OCI-LY7 (cell line): ENCODE results near the gene HEBP1. TPM values are rescaled to one million over a fixed set of nuclear protein-coding genes. Genes with fewer than 3 reads are reported as not detected.
A peak's percentile ranks its signal among the peaks of the same experiment; 100 is the strongest.

Experiments used
- BruUV-seq: library from RNA; stranded (reverse); fragments of 400-500 nt; replicated peaks from 2 replicates; lab custom pipeline; 2021; lab: Mats Ljungman, UMichigan
- CTCF ChIA-PET: fragments of 300-600 bp; sonication (Branson Sonifier 250); formaldehyde crosslinking; loops from one replicate; lab custom pipeline; 2022; ENCODE audit warnings: antibody characterized with exemption; ENCODE audit not compliant: unreplicated experiment; lab: Charles Lee
- POLR2A ChIA-PET: fragments of 300-600 bp; sonication (Branson Sonifier 250); formaldehyde crosslinking; loops from one replicate; lab custom pipeline; 2022; ENCODE audit warnings: antibody characterized with exemption; lab: Charles Lee
- DNase-seq: peaks from one replicate; pipeline ENCODE4 v3.0.0-alpha.2; 2015; ENCODE audit warnings: low spot score
- H2AFZ ChIP-seq: fragments of 200-600 bp; sonication (generic), shearing (Covaris generic); 2 replicates; pipeline ENCODE4 v1.6.1; 2014; ENCODE audit warnings: mild to moderate bottlenecking, antibody characterized with exemption, low read length, moderate library complexity
- H3K27ac ChIP-seq: fragments of 200-600 bp; sonication (generic); 2 replicates; pipeline ENCODE4 v1.5.1; 2014; ENCODE audit warnings: mixed run types, low read depth, mild to moderate bottlenecking, moderate library complexity, low read length, inconsistent platforms; ENCODE audit not compliant: poor library complexity, severe bottlenecking
- H3K36me3 ChIP-seq: fragments of 200-600 bp; sonication (generic); 2 replicates; pipeline ENCODE4 v1.6.1; 2014; ENCODE audit warnings: mild to moderate bottlenecking, antibody characterized with exemption, low read length, moderate library complexity, mixed read lengths; ENCODE audit not compliant: insufficient read depth
- H3K4me1 ChIP-seq: fragments of 200-600 bp; sonication (generic); 2 replicates; pipeline ENCODE4 v1.5.1; 2014; ENCODE audit warnings: mild to moderate bottlenecking, low read length; ENCODE audit not compliant: insufficient read depth, poor library complexity, severe bottlenecking
- H3K4me2 ChIP-seq: fragments of 200-600 bp; sonication (generic); 2 replicates; pipeline ENCODE4 v1.6.1; 2014; ENCODE audit warnings: mild to moderate bottlenecking, low read length
- H3K4me3 ChIP-seq: fragments of 200-600 bp; sonication (generic); 2 replicates; pipeline ENCODE4 v1.5.1; 2014; ENCODE audit warnings: mild to moderate bottlenecking, low read depth, low read length; ENCODE audit not compliant: poor library complexity, severe bottlenecking
- H3K79me2 ChIP-seq: fragments of 200-600 bp; sonication (generic); 2 replicates; pipeline ENCODE4 v1.6.1; 2016; ENCODE audit warnings: low read depth, mild to moderate bottlenecking, low read length, moderate library complexity, mixed read lengths; ENCODE audit not compliant: insufficient read depth
- H3K9me2 ChIP-seq: fragments of 200-600 bp; sonication (generic); 2 replicates; pipeline ENCODE4 v1.6.1; 2016; ENCODE audit warnings: mild to moderate bottlenecking, low read length, mixed read lengths; ENCODE audit not compliant: insufficient read depth
- H3K9me3 ChIP-seq: fragments of 200-600 bp; sonication (generic); 2 replicates; pipeline ENCODE4 v1.6.1; 2014; ENCODE audit warnings: mild to moderate bottlenecking, mixed run types, low read length, mixed read lengths
- H4K20me1 ChIP-seq: fragments of 200-600 bp; sonication (generic); 2 replicates; pipeline ENCODE4 v1.6.1; 2014; ENCODE audit warnings: mild to moderate bottlenecking, antibody characterized with exemption, low read length, moderate library complexity, mixed read lengths; ENCODE audit not compliant: insufficient read depth
- CTCF ChIP-seq: fragments of 200-600 bp; sonication (generic); conservative IDR thresholded peaks from 2 replicates; pipeline ENCODE4 v1.5.1; 2014; ENCODE audit warnings: mild to moderate bottlenecking, antibody characterized with exemption, low read length, moderate library complexity, mixed read lengths
- EZH2phosphoT487 ChIP-seq: fragments of 200-600 bp; sonication (generic); IDR thresholded peaks from 2 replicates; pipeline ENCODE4 v1.6.1; 2018; ENCODE audit warnings: low read depth, borderline replicate concordance, mild to moderate bottlenecking, mixed run types, antibody characterized with exemption, low read length, moderate library complexity, mixed read lengths
- intact Hi-C: fragments of 100-400 bp; cut with micrococcal nuclease; formaldehyde crosslinking; loops from one replicate; pipeline ENCODE4 v1.10.0; 2022; ENCODE audit not compliant: unreplicated experiment
- total RNA-seq, 2 experiments: library from RNA; depleted of rRNA in 1 of 2; stranded (reverse); fragments of >200 nt in 1 of 2; shearing (Covaris generic) in 1 of 2; gene quantifications; 2 replicates each; pipeline ENCODE4 v1.2.3, GENCODE V29; 2014 to 2022

Gene HEBP1
- total RNA-seq, 2 experiments from 2014 or later, result 0.16 to 1.3 TPM

- CTCF ChIA-PET, result no interaction called here
- H3K27ac ChIP-seq, result no peak overlapping the region
- intact Hi-C loops, result no loop called here
Measured at GRCh38 chr12:13026286-13026685, 26.2 kb upstream of the HEBP1 start.

DNA sequence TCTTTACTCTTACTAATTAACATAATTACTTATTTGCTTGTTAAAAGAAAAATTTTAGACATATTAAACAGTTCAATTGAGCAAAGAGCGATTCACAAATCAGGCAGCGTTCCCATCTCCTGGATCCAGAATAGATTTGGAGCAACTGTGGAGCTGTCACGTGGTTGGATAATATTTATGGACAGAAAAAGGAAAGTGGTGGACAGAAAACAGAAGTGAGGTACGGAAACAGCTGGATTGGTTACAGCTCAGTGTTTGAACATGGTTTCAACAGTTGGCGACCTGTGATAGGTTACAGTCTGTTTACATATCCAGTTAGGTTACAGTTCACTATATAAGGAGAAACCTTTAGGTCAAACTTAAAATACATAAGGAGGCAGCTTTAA is 24.5 kb upstream of the HEBP1 start:
- no peak overlapping the region for H3K4me2 ChIP-seq
- no peak overlapping the region for H3K27ac ChIP-seq
- no peak for DNase-seq

More at GRCh38 chr12:13026286-13026685, 26.2 kb upstream of the HEBP1 start:
- Histone ChIP-seq H3K79me2 (no peaks in the 10 kb centered on the region), H4K20me1 (no peaks in the 10 kb centered on the region), H3K9me3 (no peaks in the 10 kb centered on the region), H3K9me2 (no peaks in the 10 kb centered on the region), H3K4me2 (no peak overlapping the region), H3K4me1 (no peaks in the 10 kb centered on the region), H3K36me3 (no peaks in the 10 kb centered on the region), H2AFZ (no peak overlapping the region), H3K4me3 (no peak overlapping the region)
- no TSS peak for BruUV-seq
- DNase-seq, result no peak
- POLR2A ChIA-PET, result no interaction called here
- TF ChIP-seq CTCF (no peak), EZH2phosphoT487 (no peak)

More for the DNA sequence above, 24.5 kb upstream of the HEBP1 start:
- H3K36me3 ChIP-seq, result no peaks in the 10 kb centered on the region
- no peaks in the 10 kb centered on the region for H3K9me3 ChIP-seq
- intact Hi-C loops, result no loop called here
- CTCF ChIA-PET, result no interaction called here
- H2AFZ ChIP-seq, result no peak overlapping the region
- H4K20me1 ChIP-seq, result no peaks in the 10 kb centered on the region
- POLR2A ChIA-PET, result no interaction called here
- H3K9me2 ChIP-seq, result no peaks in the 10 kb centered on the region
- H3K79me2 ChIP-seq, result no peaks in the 10 kb centered on the region
- TF ChIP-seq EZH2phosphoT487 (no peak), CTCF (0 out of 2 replicates have a peak, but pooled peaks have one; percentile 22)
- H3K4me1 ChIP-seq, result no peaks in the 10 kb centered on the region
- no peak overlapping the region for H3K4me3 ChIP-seq
- BruUV-seq, result no TSS peak
